RWPE2 (cell line): Measurements from ENCODE around the gene SIRPA.
"Not testable (repeated sequence)": the region's sequence is repeated elsewhere in the genome, so short reads cannot be mapped to it uniquely, and the experiment has no call there.

Source experiments
- ATAC-seq: fragments of 200-7000 bp; cut with Tn5 transposase; 3 replicates; pipeline ENCODE4 v1.9.1; 2021; ENCODE audit warnings: low read depth
- DNase-seq: peaks from one replicate; pipeline ENCODE4 v3.0.0-alpha.2; 2020; ENCODE audit warnings: low spot score
- H3K27ac ChIP-seq: fragments of 450-650 bp; 2 replicates; pipeline ENCODE4 v1.5.1; 2017; ENCODE audit warnings: mild to moderate bottlenecking; ENCODE audit not compliant: poor library complexity, severe bottlenecking
- H3K27me3 ChIP-seq: fragments of 250-450 bp; sonication (Bioruptor Pico); 2 replicates; pipeline ENCODE4 v1.5.1; 2021; ENCODE audit warnings: mild to moderate bottlenecking, moderate library complexity; ENCODE audit not compliant: insufficient read depth, poor library complexity, severe bottlenecking
- H3K36me3 ChIP-seq: fragments of 250-450 bp; sonication (Bioruptor Pico); 2 replicates; pipeline ENCODE4 v1.5.1; 2020; ENCODE audit warnings: low read depth, mild to moderate bottlenecking, moderate library complexity
- H3K4me1 ChIP-seq: fragments of 250-450 bp; sonication (Bioruptor Pico); 2 replicates; pipeline ENCODE4 v1.5.1; 2021; ENCODE audit warnings: mild to moderate bottlenecking, moderate library complexity; ENCODE audit not compliant: insufficient read depth, poor library complexity, severe bottlenecking
- H3K4me3 ChIP-seq: fragments of 250-450 bp; sonication (Bioruptor Pico); 2 replicates; pipeline ENCODE4 v1.5.1; 2021; ENCODE audit warnings: mild to moderate bottlenecking, moderate library complexity; ENCODE audit not compliant: severe bottlenecking
- H3K9me3 ChIP-seq: fragments of 250-450 bp; sonication (Bioruptor Pico); 2 replicates; pipeline ENCODE4 v1.5.1; 2021; ENCODE audit warnings: mild to moderate bottlenecking, moderate library complexity; ENCODE audit not compliant: severe bottlenecking
- CTCF ChIP-seq: fragments of 450-650 bp; IDR thresholded peaks from one replicate; pipeline ENCODE4 v1.5.1; 2017; ENCODE audit warnings: mild to moderate bottlenecking, moderate library complexity; ENCODE audit not compliant: poor library complexity, severe bottlenecking

The SIRPA gene

GRCh38 chr20:1915725-1916124 is 20.5 kb downstream of the SIRPA start:
- Histone ChIP-seq H3K27me3 (no peaks in the 10 kb centered on the region), H3K9me3 (no peaks in the 10 kb centered on the region), H3K4me3 (no peak overlapping the region), H3K36me3 (peaks cover 15% of the 10 kb centered on the region), H3K27ac (no peak overlapping the region), H3K4me1 (no peaks in the 10 kb centered on the region)
- no peak for ATAC-seq
- no peak for TF ChIP-seq CTCF
- no peak for DNase-seq

- ATAC-seq, result no peak
- no peak for TF ChIP-seq CTCF
- Histone ChIP-seq H3K27me3 (no peaks in the 10 kb centered on the region), H3K36me3 (peaks cover 15% of the 10 kb centered on the region), H3K4me3 (no peak overlapping the region), H3K27ac (no peak overlapping the region), H3K4me1 (no peaks in the 10 kb centered on the region), H3K9me3 (no peaks in the 10 kb centered on the region)
- DNase-seq, result no peak
Observed at GRCh38 chr20:1917786-1918185, 22.6 kb downstream of the SIRPA start.

- H3K9me3 ChIP-seq, result no peaks in the 10 kb centered on the region
- no peaks in the 10 kb centered on the region for H3K4me1 ChIP-seq
- ATAC-seq (no peak), DNase-seq (no peak)
- H3K36me3 ChIP-seq, result peaks cover 15% of the 10 kb centered on the region
- H3K27ac ChIP-seq, result no peak overlapping the region
- H3K4me3 ChIP-seq, result no peak overlapping the region
- TF ChIP-seq CTCF, result no peak
- no peaks in the 10 kb centered on the region for H3K27me3 ChIP-seq
Observed at GRCh38 chr20:1918491-1919165, 23.4 kb downstream of the SIRPA start.

GRCh38 chr20:1920252-1920651 is 25.0 kb downstream of the SIRPA start:
- H3K36me3 ChIP-seq, result peaks cover 15% of the 10 kb centered on the region
- no peak for TF ChIP-seq CTCF
- no peak overlapping the region for H3K4me3 ChIP-seq
- no peaks in the 10 kb centered on the region for H3K4me1 ChIP-seq
- ATAC-seq (no peak), DNase-seq (no peak)
- H3K9me3 ChIP-seq, result no peaks in the 10 kb centered on the region
- no peaks in the 10 kb centered on the region for H3K27me3 ChIP-seq
- H3K27ac ChIP-seq, result no peak overlapping the region

GRCh38 chr20:1920826-1921225 is 25.6 kb downstream of the SIRPA start:
- H3K4me3 ChIP-seq, result no peak overlapping the region
- H3K4me1 ChIP-seq, result no peaks in the 10 kb centered on the region
- ATAC-seq (no peak), DNase-seq (no peak)
- peaks cover 10% of the 10 kb centered on the region for H3K36me3 ChIP-seq
- TF ChIP-seq CTCF, result no peak
- no peaks in the 10 kb centered on the region for H3K9me3 ChIP-seq
- H3K27ac ChIP-seq, result no peak overlapping the region
- H3K27me3 ChIP-seq, result no peaks in the 10 kb centered on the region

- H3K27me3 ChIP-seq, H3K27ac ChIP-seq, H3K4me1 ChIP-seq, H3K4me3 ChIP-seq, DNase-seq, ATAC-seq, H3K36me3 ChIP-seq, H3K9me3 ChIP-seq: not testable (repeated sequence)
Observed at GRCh38 chr20:1921985-1922384, 26.8 kb downstream of the SIRPA start.
